HG03460 (cell line): ENCODE measurements around the gene OR52B6.
"Not testable (repeated sequence)": the region's sequence is repeated elsewhere in the genome, so short reads cannot be mapped to it uniquely, and the experiment has no call there.

ENCODE experiments used
- ATAC-seq: cut with Tn5 transposase; IDR thresholded peaks from one replicate; pipeline ENCODE4 v1.9.1; 2021; ENCODE audit not compliant: unreplicated experiment

OR52B6 gene, protein sequence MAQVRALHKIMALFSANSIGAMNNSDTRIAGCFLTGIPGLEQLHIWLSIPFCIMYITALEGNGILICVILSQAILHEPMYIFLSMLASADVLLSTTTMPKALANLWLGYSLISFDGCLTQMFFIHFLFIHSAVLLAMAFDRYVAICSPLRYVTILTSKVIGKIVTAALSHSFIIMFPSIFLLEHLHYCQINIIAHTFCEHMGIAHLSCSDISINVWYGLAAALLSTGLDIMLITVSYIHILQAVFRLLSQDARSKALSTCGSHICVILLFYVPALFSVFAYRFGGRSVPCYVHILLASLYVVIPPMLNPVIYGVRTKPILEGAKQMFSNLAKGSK

DNA sequence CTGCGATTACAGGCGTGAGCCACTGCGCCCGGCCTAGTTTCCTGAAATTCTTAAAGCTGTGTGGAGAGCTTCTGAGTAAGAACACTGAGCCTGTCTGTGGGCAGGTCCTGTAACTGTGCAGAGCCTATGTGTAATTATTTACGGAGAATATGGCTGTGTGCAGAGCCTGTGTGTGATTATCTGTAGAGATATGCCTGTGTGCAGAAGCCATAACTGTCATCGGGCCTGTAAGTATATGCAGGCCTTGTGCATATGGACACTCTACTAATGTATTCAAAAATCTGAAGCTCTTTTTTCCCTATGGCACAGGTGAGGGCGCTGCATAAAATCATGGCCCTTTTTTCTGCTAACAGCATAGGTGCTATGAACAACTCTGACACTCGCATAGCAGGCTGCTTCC lies at the start of gene OR52B6:
Gene OR52B6 (plus strand): TSS at position 301 of the 400 bp plus-strand sequence. CDS start 0 bp downstream, at position 301.
- no peak for ATAC-seq

DNA sequence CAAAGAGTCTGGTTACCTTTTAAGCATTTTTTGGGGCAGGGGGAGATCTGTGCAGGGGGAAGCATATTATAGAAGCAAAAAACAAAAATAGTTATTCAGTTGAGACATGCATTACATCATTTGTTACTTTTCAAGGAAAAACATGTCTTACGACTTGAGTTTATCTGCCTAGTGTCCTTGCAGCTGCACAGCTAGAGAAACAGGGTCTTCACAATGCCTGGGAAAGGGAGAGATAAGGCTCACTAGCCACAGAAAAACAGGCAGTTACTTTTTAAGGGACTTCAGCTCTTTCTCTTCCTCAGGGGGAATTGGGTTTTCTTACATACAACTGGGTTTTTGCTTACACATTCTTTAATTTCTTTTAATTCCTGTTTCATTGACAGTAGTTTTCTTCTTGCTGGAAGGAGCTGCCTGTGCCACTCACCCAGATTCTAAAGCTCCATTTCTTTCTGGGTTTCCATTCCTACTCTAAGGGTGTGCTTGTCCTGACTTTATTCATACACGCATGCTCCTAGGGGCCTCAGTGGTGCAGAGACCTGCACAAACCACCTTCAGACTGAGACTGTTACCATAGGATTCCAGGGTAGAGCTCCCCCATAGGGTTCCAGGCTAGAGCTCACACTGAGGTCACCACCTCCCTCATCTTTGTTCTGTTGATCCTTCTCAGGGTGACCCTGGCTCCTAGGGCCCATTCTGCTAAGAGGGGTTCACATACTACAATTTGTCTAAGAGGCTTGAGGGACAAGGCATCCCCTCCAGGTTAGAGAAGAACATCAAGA lies 49.4 kb upstream of the OR52B6 start:
- ATAC-seq: no peak

DNA sequence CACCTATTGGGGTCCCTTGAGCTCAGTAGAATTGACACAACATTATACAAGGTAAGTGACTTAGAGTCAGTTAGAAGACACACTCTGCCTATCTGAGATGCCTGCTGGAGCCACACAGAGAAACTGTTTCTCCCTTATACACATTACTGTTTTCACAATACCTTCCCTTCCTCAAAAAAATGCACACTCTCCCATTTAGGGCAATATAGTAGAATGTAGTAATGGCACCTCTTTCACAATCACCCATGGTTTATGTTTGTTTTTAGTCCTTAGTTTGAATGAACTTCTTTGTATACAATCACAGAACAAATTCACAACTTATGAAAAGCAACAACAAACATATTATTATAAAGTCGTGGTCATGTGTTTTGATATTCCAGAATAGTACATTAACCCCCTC lies 46.6 kb upstream of the OR52B6 start:
- ATAC-seq: no peak

DNA sequence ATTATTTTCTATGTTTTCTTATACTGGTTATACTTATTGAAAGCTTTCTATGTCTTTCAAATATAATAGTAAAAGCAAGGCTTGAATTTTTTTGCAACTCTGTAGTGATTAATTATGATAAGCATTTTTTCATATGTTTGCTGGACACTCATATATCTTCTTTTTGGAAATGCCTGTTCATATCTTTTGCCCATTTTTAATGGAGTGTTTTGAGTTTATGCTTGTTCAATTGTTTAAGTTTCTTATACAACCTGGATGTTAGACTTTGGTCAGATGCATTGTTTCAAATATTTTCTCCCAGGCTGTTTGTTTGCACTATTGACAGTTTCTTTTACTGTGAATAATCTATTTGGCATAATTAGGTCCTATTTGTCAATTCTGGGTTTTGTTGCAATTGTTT lies 44.2 kb upstream of the OR52B6 start:
- no peak for ATAC-seq

DNA sequence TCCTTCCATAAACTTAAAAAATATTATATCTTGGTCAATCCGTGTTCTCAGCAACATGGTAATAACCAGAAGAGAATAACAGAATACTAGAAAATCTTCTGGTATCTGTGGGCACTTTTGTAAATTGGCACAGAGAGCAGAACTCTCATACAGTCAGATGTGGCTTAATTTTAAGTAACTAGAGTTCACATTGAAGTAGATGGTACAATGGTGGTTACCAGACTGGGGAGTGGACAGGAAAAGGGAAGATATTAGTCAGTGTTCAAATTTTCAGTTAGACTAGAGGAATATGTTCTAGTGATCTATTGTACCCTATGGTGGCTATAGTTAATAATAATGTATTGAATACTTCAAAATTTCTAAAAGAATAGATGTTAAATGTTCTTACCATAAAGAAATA lies 39.2 kb upstream of the OR52B6 start:
- no peak for ATAC-seq

DNA sequence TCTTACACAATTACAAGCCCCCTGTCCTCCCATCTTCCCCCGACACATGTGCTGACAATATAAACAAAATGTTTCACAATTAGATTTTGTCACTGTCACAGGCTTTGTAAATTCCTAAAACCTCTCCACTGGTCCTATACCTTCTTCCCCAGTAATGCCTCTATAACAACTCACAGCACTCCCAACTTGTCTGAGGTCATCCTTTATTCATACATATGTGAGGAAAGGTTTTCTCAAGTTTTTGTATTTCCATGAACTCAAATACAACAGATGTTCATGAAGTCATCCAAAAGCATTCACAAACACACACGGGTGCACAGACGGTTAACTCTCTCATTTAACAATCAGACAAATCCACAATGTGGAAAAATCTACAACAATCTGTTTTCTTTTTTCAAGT lies 34.2 kb upstream of the OR52B6 start:
- no peak for ATAC-seq

DNA sequence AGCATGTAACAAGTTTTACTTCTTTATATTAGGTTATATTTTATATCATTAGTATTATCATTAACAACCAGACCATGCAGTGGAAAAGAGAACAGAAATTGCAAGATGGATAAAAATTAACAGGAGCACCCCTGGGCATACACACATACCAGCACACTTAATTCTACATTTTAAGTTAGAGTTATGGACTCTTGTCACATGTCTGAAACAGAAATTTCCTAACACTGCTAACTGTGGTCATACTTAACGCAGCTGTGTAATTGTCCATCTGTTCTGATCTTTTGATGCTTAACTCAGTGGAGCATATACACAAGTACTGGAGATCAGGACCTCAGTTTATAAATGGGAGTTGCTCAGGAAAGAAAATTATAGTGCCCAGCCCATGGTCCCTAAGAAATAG lies 32.7 kb upstream of the OR52B6 start:
- peak; percentile 82 for ATAC-seq

DNA sequence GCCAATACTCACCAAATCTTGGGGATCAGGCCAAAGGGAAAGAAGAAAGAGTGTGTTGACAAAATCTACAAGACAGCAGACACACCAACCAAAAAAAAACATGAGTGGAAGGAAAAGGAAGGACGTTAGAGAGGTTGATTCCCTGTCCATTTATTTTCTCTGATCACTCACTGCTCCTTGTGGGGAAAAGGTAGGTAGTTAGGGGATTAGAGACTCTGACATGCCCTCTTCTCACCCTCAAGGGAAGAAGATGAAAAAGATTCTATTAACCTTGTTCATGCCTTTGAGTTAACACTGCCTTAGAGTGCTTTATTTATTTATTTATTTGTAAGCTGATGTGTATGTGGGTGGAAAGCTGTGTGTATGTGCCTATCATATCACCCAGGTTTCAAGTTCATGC lies 32.2 kb upstream of the OR52B6 start, which contains the start of gene OR52H1:
Gene OR52H1 (minus strand): TSS at position 101 of the 400 bp plus-strand sequence. CDS start 3,035 bp downstream, outside the sequence.
- no peak for ATAC-seq

DNA sequence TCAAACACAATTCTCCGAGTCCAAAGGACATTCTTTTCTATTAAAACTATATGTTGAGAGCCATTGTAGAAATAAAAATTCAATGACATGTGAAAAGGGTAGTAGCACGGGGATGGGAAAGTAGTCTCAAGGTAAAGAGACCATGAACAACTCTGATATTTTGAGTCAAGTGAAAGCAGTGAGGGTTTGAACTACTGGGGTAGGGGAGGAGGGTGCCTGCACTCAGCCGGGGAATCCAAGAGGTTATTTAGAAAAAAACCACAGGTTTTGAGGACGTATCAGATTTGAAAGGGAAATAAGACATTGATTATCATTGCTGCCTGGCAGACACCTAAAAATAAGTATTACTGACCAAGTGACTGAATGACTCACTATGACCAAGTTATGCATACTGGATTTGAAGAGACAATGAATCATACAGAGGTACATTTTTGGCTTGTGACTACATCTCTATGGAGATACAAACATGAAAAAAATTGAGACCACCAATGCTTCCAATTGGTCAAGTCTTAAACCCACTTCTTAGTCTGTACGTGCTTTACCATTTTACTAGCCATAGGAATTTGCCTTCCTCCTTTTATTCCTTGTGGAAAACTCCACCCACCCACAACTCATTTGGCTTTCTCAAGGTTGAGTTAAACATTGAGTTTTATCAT lies 30.1 kb upstream of the OR52B6 start:
- ATAC-seq: peak; percentile 46

DNA sequence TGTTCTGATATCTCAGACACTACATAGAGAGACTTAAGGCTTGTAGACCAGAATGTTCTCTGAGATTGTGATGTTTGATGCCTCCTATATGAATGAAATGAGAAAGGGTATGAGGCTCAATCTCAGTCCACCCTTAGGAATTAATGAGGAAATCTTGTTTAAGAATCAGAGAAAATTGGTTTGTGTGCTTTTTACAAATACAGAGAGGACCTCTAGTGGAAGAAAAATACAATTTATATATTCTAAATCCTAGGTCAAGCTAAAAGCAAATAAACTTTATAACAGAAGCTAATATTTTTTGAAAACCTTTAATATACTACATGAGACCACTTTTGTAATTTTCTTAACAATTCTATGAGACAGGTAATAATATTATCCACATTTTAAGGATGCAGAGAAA lies 27.3 kb upstream of the OR52B6 start:
- ATAC-seq: no peak

DNA sequence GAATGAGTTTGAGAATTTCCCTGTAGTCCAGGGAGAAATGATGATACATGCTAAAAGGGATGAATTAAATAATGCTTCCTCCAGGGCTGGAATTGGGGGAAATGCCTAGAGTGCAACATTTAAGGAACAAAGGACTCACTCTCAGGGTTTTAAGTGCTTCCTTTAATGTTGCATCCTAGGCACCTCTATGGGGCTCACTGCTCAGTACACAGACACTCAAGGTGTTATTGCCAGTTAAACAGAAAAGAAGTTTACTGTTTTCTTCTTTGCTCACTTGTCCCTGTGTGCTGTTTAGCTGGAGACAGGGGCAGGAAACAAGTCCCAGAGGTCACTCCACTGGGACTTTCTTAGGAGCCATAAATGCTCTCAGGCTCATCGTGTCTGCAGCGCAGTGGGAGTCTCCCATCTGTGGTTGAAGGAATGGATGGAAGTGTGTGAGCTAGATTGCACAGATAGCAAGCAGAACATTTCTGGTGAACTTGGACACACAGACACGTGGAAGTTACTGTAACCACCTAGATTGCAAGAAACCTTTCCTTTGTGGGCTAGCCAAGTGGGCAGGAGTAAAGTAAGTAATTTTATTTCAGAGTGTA lies 24.0 kb upstream of the OR52B6 start:
- ATAC-seq: no peak

DNA sequence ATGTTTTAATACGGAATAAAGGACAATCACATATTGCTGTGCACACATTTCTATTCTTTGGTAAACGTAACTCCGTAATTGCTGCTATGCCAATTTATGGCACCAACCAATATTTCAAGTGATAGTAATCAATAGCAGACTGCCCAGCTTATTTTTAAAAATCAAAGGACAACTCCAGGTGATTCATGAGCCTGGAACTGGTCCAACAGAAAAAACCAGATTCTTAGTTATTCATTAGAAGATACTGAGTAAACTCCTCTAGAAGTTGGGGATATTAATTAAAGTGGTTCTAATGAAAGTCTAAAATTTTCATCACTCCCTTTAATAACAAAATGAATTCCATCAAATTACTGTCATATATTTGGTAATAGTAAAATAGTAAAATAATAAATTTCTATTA lies 22.9 kb upstream of the OR52B6 start:
- no peak for ATAC-seq

DNA sequence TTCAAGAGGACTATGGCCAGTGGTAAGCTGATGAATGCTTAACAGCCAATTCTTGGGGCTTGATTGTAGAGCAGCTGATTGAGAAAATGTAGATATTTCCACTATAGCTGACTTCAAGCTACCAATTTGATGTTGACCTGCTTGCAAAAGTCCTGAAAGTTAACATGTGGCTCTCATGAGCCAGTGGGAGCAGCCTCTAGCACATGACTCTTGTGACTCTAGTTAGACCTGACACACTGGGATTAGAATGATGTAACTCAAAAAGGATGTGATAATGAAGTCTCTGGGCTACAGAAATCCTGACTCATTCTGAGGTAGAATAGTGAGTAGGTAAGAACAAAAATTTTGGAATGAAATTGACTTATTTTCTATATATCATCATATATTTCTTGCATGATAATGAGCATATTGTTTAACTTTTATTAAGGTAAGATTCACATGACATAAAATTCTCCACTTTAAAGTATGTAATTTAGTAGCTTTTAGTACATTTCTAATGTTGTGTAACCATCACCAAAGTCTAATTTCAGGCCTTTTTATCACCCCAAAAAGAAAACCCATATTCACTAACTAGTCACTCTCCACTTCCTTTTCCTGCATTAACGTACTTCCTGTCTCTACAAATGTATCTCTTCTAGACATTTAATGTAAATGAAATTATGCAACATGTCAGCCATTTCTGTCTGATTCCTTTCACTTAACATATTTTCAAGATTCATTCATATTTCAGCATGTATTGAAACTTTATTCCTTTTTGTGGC lies 16.2 kb upstream of the OR52B6 start:
- ATAC-seq: no peak

DNA sequence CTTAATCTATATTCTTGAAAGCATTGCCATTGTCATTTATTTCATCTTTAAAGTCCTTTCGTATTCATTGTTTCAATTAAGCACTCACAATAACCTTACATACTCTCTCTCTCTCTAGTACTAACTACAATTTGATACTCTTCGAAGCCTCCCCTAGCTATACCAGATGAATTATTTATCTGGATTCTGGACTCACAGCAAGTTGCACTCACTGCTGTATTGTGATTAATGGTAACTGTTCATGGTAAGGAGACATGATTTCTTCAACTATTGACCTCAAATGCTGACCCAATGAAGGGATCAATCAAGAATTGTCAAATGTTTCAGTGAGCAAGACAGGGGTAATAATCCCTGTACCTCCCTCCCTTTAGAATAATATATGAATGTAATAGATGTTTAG lies 6.0 kb upstream of the OR52B6 start:
- no peak for ATAC-seq

DNA sequence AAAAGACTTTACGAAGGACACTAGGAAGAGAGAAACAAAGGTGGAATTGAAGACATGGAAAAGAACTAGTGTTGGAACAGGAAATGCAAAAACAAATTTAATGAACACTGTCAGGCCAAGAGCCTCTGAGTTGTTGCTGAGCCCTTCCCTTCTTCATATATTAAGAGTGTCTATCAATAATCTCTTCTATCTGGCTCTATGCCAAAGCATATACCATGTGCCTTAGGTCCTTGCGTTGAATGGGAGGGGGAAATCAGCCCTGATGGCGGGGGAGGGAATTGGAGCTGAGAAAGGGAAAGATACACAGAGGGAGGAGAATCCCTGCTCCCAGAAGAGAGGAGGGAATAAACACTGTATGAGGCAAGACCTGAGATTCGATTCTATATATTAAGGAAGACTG lies 5.5 kb upstream of the OR52B6 start:
- ATAC-seq: no peak

DNA sequence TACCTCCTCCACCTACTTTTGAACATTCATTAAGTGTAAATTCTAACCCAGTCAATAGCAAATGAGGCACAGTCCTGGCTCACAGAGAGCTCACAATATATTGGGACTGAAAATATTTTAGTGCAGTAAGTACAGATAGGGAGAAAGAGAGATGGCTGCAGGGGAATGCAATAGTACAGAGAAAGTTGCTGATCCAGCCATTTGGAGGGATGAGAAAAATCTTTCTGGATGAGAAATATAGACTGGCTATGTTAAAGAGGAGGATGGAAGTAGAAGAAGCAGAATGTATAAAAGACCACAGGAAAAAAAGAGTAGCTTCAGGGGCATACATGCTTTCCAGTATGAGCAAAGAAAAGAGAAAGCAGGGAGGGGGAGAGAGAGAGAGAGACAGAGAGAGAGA lies 3.6 kb upstream of the OR52B6 start:
- no peak for ATAC-seq

DNA sequence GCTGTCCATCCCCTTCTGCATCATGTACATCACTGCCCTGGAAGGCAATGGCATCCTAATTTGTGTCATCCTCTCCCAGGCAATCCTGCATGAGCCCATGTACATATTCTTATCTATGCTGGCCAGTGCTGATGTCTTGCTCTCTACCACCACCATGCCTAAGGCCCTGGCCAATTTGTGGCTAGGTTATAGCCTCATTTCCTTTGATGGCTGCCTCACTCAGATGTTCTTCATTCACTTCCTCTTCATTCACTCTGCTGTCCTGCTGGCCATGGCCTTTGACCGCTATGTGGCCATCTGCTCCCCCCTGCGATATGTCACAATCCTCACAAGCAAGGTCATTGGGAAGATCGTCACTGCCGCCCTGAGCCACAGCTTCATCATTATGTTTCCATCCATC lies 337 bp downstream of the OR52B6 start:
- ATAC-seq: no peak

DNA sequence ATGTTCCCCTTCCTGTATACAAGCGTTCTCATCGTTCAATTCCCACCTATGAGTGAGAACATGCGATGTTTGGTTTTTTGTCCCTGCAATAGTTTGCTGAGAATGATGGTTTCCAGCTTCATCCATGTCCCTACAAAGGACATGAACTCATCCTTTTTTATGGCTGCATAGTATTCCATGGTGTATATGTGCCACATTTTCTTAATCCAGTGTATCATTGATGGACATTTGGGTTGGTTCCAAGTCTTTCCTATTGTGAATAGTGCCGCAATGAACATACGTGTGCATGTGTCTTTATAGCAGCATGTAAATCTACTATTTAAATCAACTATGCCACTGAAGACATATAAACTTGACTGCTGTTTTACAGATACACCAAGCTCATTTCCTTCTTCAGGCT lies 3.8 kb downstream of the OR52B6 start:
- ATAC-seq: not testable (repeated sequence)

DNA sequence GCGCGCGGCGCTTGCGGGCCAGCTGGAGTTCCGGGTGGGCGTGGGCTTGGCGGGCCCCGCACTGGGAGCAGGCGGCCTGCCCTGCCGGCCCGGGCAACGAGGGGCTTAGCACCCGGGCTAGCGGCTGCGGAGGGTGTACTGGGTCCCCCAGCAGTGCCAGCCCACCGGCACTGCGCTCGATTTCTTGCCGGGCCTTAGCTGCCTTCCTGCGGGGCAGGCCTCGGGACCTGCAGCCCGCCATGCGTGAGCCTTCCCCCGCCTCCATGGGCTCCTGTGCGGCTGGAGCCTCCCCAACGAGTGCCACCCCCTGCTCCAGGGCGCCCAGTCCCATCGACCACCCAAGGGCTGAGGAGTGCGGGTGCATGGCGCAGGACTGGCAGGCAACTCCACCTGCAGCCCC lies 9.2 kb downstream of the OR52B6 start:
- not testable (repeated sequence) for ATAC-seq

DNA sequence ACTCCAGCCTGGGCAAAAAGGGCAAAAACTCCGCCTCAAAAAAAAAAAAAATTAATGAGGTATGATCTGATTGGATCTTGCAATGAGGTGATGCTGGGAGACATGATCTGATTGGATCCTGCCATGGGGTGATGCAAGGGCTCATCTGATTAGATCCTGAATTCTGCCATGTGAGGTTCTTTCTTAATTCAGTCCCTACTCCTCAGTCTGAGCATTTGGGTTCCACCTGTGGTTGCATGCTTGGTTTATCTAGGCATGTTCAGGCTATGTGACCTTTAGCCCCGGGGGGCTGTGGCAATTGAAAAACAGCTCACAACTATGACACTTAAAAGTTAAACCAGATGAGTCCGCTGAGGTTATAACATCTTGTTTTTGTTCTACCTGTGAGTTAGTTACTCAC lies 10.9 kb downstream of the OR52B6 start:
- no peak for ATAC-seq

DNA sequence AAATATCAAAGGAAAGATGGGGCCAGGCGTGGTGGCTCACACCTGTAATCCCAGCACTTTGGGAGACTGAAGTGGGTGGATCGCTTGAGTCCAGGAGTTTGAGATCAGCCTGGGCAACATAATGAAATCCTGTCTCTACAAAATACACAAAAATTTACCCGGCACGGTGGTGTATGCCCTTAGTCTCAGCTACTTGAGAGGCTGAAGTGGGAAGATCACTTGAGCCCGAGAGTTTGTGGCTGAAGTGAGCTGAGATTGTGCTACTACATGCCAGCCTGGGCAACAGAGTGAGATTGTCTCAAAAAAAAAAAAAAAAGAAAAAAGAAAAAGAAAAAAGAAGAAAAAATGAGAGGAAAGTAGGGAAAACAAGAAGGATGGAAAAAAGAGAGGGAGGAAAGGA lies 11.9 kb downstream of the OR52B6 start:
- no peak for ATAC-seq
